Measurements from ENCODE around the gene RRM1. TPM values are rescaled to one million over a fixed set of nuclear protein-coding genes. Genes with fewer than 3 reads are reported as not detected.

The RRM1 gene
- total RNA-seq (10 to 100 TPM; 15.0 to 35.2 (median 24.7) TPM), polyA plus RNA-seq (10 to 100 TPM; 14.1 to 50.0 TPM)
- long read RNA-seq, donor 1, transcript RRM1-201 (19 exons, 3,076 nt), result major isoform, 68 of 111 reads
- long read RNA-seq, donor 1, partial matches to known transcripts, result 30 of 111 reads
- long read RNA-seq, donor 1, other reads (novel, unspliced or antisense), result 6 of 111 reads
- long read RNA-seq, donor 2, transcript RRM1-201 (19 exons, 3,076 nt), result major isoform, 26 of 55 reads
- long read RNA-seq, donor 2, partial matches to known transcripts, result 29 of 55 reads
- long read RNA-seq, donor 2, other reads (novel, unspliced or antisense), result 0 of 55 reads
- long read RNA-seq, donor 3, transcript RRM1-201 (19 exons, 3,076 nt), result major isoform, 34 of 46 reads
- long read RNA-seq, donor 3, partial matches to known transcripts, result 4 of 46 reads
- long read RNA-seq, donor 3, other reads (novel, unspliced or antisense), result 7 of 46 reads

DNA sequence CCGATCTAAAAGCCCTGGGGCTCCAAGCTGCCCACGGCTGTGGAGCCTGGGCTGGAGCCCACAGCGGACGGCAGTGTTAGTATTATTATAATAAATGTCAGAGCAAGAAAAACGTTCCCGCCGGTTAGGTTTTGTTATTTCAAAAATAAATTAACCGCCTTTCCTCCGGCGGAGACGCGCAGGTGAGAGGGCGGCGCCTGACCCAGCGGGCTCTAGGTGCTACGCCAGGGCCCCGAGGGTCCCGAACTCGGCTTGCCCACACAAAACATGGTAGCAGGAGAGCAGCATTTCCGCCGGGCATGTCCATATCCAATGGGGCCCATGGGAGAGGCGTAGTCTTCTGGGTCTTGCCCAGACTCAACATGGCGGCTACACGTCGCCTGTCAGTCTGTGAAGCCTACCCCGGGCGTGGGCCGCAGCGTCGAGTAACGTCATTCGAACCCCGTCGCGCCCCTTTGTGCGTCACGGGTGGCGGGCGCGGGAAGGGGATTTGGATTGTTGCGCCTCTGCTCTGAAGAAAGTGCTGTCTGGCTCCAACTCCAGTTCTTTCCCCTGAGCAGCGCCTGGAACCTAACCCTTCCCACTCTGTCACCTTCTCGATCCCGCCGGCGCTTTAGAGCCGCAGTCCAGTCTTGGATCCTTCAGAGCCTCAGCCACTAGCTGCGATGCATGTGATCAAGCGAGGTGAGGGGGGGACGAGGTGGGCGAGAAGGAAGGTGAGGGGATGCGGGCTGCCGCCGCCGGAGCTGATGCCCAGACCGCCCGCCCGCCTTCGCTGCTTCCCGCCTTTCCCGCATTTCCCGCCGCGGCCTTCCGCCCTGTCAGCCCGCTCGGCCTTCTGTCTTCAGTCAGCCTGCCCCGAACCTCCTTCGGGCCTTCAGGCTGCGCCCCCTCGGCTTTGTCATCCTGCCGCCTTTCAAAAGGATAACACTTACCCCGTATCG lies at the start of gene RRM1:
Gene RRM1 (plus strand): TSS at position 452 of the 944 bp plus-strand sequence. CDS start 214 bp downstream, at position 666.
- 0 to 1% (median 0%) methylated on average over 70 to 74 of the region's 74 CpGs for WGBS, 3 donors
- DNase-seq, result peak; percentile 95 to 97 (median 95)
- no peaks in the 10 kb centered on the region for H3K27me3 ChIP-seq
- H3K4me3 ChIP-seq, result peak within 1 kb of the TSS; percentile 58
- TF ChIP-seq POLR2A (IDR thresholded peaks at IDR 0.05) (peak; percentile 47), EP300 (IDR thresholded peaks at IDR 0.05) (no peak)
- intact Hi-C loops (cut with DNase I), result no loop called here
- no peaks in the 10 kb centered on the region for H3K4me1 ChIP-seq (ENCODE audit: insufficient read depth)
- H3K27ac ChIP-seq, result peak within 1 kb of the TSS; percentile 77 to 94
- H3K9me3 ChIP-seq, result no peaks in the 10 kb centered on the region
- H3K36me3 ChIP-seq, result no peaks in the 10 kb centered on the region

DNA sequence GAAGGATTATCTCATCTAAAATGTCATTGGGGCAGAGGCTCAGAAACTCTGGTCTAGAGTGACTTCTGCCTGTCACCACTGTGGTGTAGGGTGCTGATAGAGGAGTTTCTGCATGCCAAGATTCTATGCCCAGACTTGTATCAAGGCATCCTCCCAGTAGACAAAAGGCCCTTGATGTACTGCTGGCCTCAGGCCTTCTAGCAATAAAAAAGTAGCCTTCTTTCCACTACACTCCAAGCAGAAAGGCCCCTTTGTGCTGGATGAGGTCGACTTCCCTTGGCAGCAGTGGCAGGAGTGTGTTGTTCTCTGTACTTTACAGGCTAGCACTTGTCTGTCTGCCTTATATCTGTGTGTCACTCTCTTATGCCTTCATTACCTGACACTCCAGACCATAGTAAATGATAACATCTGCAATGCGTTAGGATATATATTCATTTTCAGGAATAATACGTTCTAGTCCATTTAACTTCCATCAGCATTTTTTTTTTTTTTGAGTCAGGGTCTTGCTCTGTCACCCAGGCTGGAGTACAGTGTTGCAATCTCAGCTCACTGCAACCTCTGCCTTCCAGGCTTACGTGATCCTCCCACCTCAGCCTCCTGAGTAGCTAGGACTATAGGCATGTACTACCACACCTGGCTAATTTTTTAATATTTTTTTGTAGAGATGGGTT lies 49.5 kb upstream of the RRM1 start:
- H3K9me3 ChIP-seq, result no peaks in the 10 kb centered on the region
- TF ChIP-seq CTCF (IDR thresholded peaks at IDR 0.05) (no peak), POLR2A (IDR thresholded peaks at IDR 0.05) (no peak), EP300 (IDR thresholded peaks at IDR 0.05) (no peak)
- 51 to 66% (median 51%) methylated on average over 4 of the region's 4 CpGs for WGBS, 3 donors
- no peaks in the 10 kb centered on the region for H3K27me3 ChIP-seq
- H3K4me1 ChIP-seq (ENCODE audit: insufficient read depth), result peaks cover 8% of the 10 kb centered on the region
- H3K36me3 ChIP-seq, result no peaks in the 10 kb centered on the region
- no peak overlapping the region for H3K27ac ChIP-seq
- intact Hi-C loops (cut with DNase I), result no loop called here
- H3K4me3 ChIP-seq, result no peak overlapping the region
- no peak for DNase-seq

DNA sequence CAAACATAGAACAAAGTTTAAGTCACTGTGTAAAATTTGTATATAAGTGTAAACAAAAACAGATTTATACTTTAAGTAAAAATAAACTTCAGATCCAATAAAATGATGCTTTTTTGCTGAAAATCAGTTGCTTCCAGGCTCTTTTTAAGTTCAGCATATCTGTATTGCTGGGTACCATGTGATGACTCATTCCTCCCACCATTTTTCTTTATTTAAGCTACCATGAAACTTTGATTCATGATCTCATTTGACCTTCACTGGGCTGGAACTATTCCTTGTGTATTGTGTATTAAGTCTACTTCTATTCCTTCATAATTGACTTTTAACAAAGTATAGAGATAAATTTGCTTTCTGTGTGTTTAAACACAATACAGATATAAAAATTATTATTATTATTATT lies 46.3 kb upstream of the RRM1 start:
- intact Hi-C loops (cut with DNase I), result no loop called here
- H3K4me1 ChIP-seq (ENCODE audit: insufficient read depth), result peaks cover 5% of the 10 kb centered on the region
- H3K36me3 ChIP-seq, result no peaks in the 10 kb centered on the region
- no peak for DNase-seq
- H3K9me3 ChIP-seq, result no peaks in the 10 kb centered on the region
- no peak for TF ChIP-seq CTCF (IDR thresholded peaks at IDR 0.05)
- TF ChIP-seq POLR2A (IDR thresholded peaks at IDR 0.05), result no peak
- H3K27me3 ChIP-seq, result no peaks in the 10 kb centered on the region
- no peak overlapping the region for H3K27ac ChIP-seq
- H3K4me3 ChIP-seq, result no peak overlapping the region

DNA sequence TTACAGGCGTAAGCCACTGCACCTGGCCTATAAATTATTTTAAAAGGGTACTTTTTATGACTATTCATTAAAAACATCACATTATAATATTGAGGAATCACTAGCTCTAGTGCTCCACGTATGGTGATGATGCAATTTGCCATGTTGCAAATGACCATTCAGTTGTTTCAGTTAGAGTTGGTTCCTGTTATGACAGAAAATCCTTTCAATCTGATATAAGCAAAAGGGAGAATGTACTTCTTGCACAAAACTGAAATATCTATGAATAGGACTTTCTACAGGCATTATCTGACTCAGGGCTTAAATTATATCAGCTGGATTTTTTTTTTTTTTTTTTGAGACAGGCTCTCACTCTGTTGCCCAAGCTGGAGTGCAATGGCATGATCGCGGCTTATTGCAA lies 45.6 kb upstream of the RRM1 start:
- intact Hi-C loops (cut with DNase I), result no loop called here
- Histone ChIP-seq H3K4me1 (ENCODE audit: insufficient read depth) (peaks cover 5% of the 10 kb centered on the region), H3K36me3 (no peaks in the 10 kb centered on the region), H3K27ac (no peak overlapping the region), H3K27me3 (no peaks in the 10 kb centered on the region), H3K4me3 (no peak overlapping the region), H3K9me3 (no peaks in the 10 kb centered on the region)
- DNase-seq, result no peak
- TF ChIP-seq CTCF (IDR thresholded peaks at IDR 0.05) (no peak), EP300 (IDR thresholded peaks at IDR 0.05) (no peak), POLR2A (IDR thresholded peaks at IDR 0.05) (no peak)
- 89 to 94% (median 93%) methylated on average over 4 of the region's 4 CpGs for WGBS, 3 donors

All from ovary (tissue), 10 donors.